Measurements from ENCODE around the gene SENP6.

GRCh38 chr6:75604294-75604693 is 2.6 kb downstream of the SENP6 start:
- no peak for TF ChIP-seq CTCF (IDR thresholded peaks at IDR 0.05; ENCODE audit: low read depth, low read length, missing input control)
- TF ChIP-seq JUND (IDR thresholded peaks at IDR 0.05): no peak
- TF ChIP-seq NR2F2 (IDR thresholded peaks at IDR 0.05): no peak
- TF ChIP-seq REST (IDR thresholded peaks at IDR 0.05): no peak
- no peak for TF ChIP-seq SP1 (IDR thresholded peaks at IDR 0.05)
- no peak for TF ChIP-seq YY1 (IDR thresholded peaks at IDR 0.05)
- no peak for TF ChIP-seq TAF1 (conservative IDR thresholded peaks at IDR 0.05)
- no peak for TF ChIP-seq ZBTB33 (IDR thresholded peaks at IDR 0.05)

Data from liver (tissue), 3 donors.